Effector memory CD4-positive, alpha-beta T cell (primary cell): Measurements from ENCODE around the gene PTGER1.
A peak's percentile ranks its signal among the peaks of the same experiment; 100 is the strongest.

Experiments
- DNase-seq, 3 donors: peaks; one replicate each; pipeline ENCODE4 v3.0.0-alpha.2; 2020
- H3K27ac ChIP-seq: 2 replicates; pipeline ENCODE4 v1.7.0; 2013; ENCODE audit warnings: mild to moderate bottlenecking, low read length, moderate library complexity; ENCODE audit not compliant: insufficient read depth, poor library complexity, severe bottlenecking
- H3K27me3 ChIP-seq: replicated peaks from 2 replicates; pipeline ENCODE4 v1.7.0; 2013; ENCODE audit warnings: mild to moderate bottlenecking, low read length; ENCODE audit not compliant: insufficient read depth, control insufficient read depth, poor library complexity, severe bottlenecking
- H3K36me3 ChIP-seq: 2 replicates; pipeline ENCODE4 v1.7.0; 2013; ENCODE audit warnings: mild to moderate bottlenecking, low read length, moderate library complexity; ENCODE audit not compliant: control insufficient read depth, insufficient read depth
- H3K4me1 ChIP-seq: 2 replicates; pipeline ENCODE4 v1.7.0; 2013; ENCODE audit warnings: low read length, mild to moderate bottlenecking; ENCODE audit not compliant: control insufficient read depth, insufficient read depth, poor library complexity, severe bottlenecking
- H3K4me3 ChIP-seq: 2 replicates; pipeline ENCODE4 v1.7.0; 2013; ENCODE audit warnings: low read length, low read depth, mild to moderate bottlenecking; ENCODE audit not compliant: insufficient read depth, poor library complexity, severe bottlenecking
- H3K9me3 ChIP-seq: 2 replicates; pipeline ENCODE4 v1.7.0; 2013; ENCODE audit warnings: mild to moderate bottlenecking, low read length, moderate library complexity; ENCODE audit not compliant: control insufficient read depth

The PTGER1 gene

GRCh38 chr19:14497228-14497921, 22.2 kb upstream of the PTGER1 start:
- no peak for DNase-seq
- no peaks in the 10 kb centered on the region for H3K36me3 ChIP-seq
- no peak overlapping the region for H3K27ac ChIP-seq
- no peaks in the 10 kb centered on the region for H3K27me3 ChIP-seq
- H3K4me3 ChIP-seq, result no peak overlapping the region
- H3K4me1 ChIP-seq, result peaks cover 6% of the 10 kb centered on the region
- H3K9me3 ChIP-seq, result no peaks in the 10 kb centered on the region

- Histone ChIP-seq H3K27ac (no peak overlapping the region), H3K4me3 (no peak overlapping the region)
- no peak for DNase-seq
Observed at GRCh38 chr19:14496834-14497227, 21.7 kb upstream of the PTGER1 start.

GRCh38 chr19:14496029-14496833, 21.1 kb upstream of the PTGER1 start, which contains the start of gene GIPC1:
Gene GIPC1 (minus strand): TSS chr19:14496127. CDS start chr19:14482976, 13,151 bp downstream.
- Histone ChIP-seq H3K27ac (peak within 1 kb of the TSS; percentile 49), H3K4me3 (peak within 1 kb of the TSS; percentile 50), H3K36me3 (no peaks in the 10 kb centered on the region), H3K9me3 (no peaks in the 10 kb centered on the region), H3K27me3 (no peaks in the 10 kb centered on the region), H3K4me1 (peaks cover 6% of the 10 kb centered on the region)
- DNase-seq, result peak; percentile 67 to 78 (median 78)

More at GRCh38 chr19:14496834-14497227, 21.7 kb upstream of the PTGER1 start:
- Histone ChIP-seq H3K27me3 (no peaks in the 10 kb centered on the region), H3K36me3 (no peaks in the 10 kb centered on the region), H3K9me3 (no peaks in the 10 kb centered on the region), H3K4me1 (peaks cover 6% of the 10 kb centered on the region)

- peak overlapping the region; percentile 37 for H3K27ac ChIP-seq
- peak overlapping the region; percentile 50 for H3K4me3 ChIP-seq
- H3K9me3 ChIP-seq, result no peaks in the 10 kb centered on the region
- DNase-seq, result no peak
- no peaks in the 10 kb centered on the region for H3K27me3 ChIP-seq
- peaks cover 6% of the 10 kb centered on the region for H3K4me1 ChIP-seq
- no peaks in the 10 kb centered on the region for H3K36me3 ChIP-seq
Observed at GRCh38 chr19:14495672-14496028, 20.5 kb upstream of the PTGER1 start.

GRCh38 chr19:14494910-14495671, 19.9 kb upstream of the PTGER1 start:
- no peaks in the 10 kb centered on the region for H3K36me3 ChIP-seq
- no peaks in the 10 kb centered on the region for H3K27me3 ChIP-seq
- no peak for DNase-seq
- H3K4me1 ChIP-seq, result peaks cover 6% of the 10 kb centered on the region
- no peaks in the 10 kb centered on the region for H3K9me3 ChIP-seq
- peak overlapping the region; percentile 37 for H3K27ac ChIP-seq
- H3K4me3 ChIP-seq, result peak overlapping the region; percentile 50

GRCh38 chr19:14494411-14494810, 19.3 kb upstream of the PTGER1 start:
- no peaks in the 10 kb centered on the region for H3K27me3 ChIP-seq
- no peak overlapping the region for H3K4me3 ChIP-seq
- no peak overlapping the region for H3K27ac ChIP-seq
- H3K36me3 ChIP-seq, result no peaks in the 10 kb centered on the region
- DNase-seq, result no peak
- H3K4me1 ChIP-seq, result peaks cover 6% of the 10 kb centered on the region
- no peaks in the 10 kb centered on the region for H3K9me3 ChIP-seq

GRCh38 chr19:14492756-14493337, 17.7 kb upstream of the PTGER1 start:
- H3K4me3 ChIP-seq, result no peak overlapping the region
- no peak for DNase-seq
- H3K27ac ChIP-seq, result no peak overlapping the region
- peaks cover 6% of the 10 kb centered on the region for H3K4me1 ChIP-seq
- H3K36me3 ChIP-seq, result no peaks in the 10 kb centered on the region
- no peaks in the 10 kb centered on the region for H3K27me3 ChIP-seq
- H3K9me3 ChIP-seq, result no peaks in the 10 kb centered on the region

- DNase-seq, result no peak
- no peaks in the 10 kb centered on the region for H3K36me3 ChIP-seq
- no peaks in the 10 kb centered on the region for H3K4me1 ChIP-seq
- H3K27ac ChIP-seq, result no peak overlapping the region
- H3K9me3 ChIP-seq, result no peaks in the 10 kb centered on the region
- H3K4me3 ChIP-seq, result no peak overlapping the region
- no peaks in the 10 kb centered on the region for H3K27me3 ChIP-seq
Observed at GRCh38 chr19:14487370-14488125, 12.4 kb upstream of the PTGER1 start.

GRCh38 chr19:14482172-14482941, 7.2 kb upstream of the PTGER1 start:
- Histone ChIP-seq H3K36me3 (peaks cover 11% of the 10 kb centered on the region), H3K9me3 (no peaks in the 10 kb centered on the region), H3K4me1 (no peaks in the 10 kb centered on the region), H3K4me3 (no peak overlapping the region), H3K27me3 (no peaks in the 10 kb centered on the region), H3K27ac (no peak overlapping the region)
- no peak for DNase-seq
